Cardiac muscle cell (in vitro differentiated cells and primary cell): ENCODE data around the gene SSBP2. TPM values are rescaled to one million over a fixed set of nuclear protein-coding genes. Genes with fewer than 3 reads are reported as not detected.

Source experiments
- DNase-seq, 2 donors: peaks; one replicate each; pipeline versions ENCODE4 v3.0.0 to v3.0.0-alpha.2; 2010 to 2017; ENCODE audit warnings: low read depth in 1 of 2, low spot score in 1 of 2
- H3K27ac ChIP-seq: fragments of 200-600 bp; sonication (generic); 2 replicates; pipeline ENCODE4 v1.5.1; 2016
- H3K27me3 ChIP-seq: fragments of 200-600 bp; sonication (generic); 2 replicates; pipeline ENCODE4 v1.6.0; 2016; ENCODE audit warnings: control low read depth
- H3K36me3 ChIP-seq: fragments of 200-600 bp; sonication (generic); 2 replicates; pipeline ENCODE4 v1.5.1; 2016; ENCODE audit warnings: control low read depth
- H3K4me1 ChIP-seq: fragments of 200-600 bp; sonication (generic); 2 replicates; pipeline ENCODE4 v1.8.1; 2017; ENCODE audit warnings: low read depth, mild to moderate bottlenecking, mixed run types
- H3K4me3 ChIP-seq: fragments of 200-600 bp; sonication (generic); 2 replicates; pipeline ENCODE4 v1.5.1; 2016; ENCODE audit warnings: mild to moderate bottlenecking
- H3K9me3 ChIP-seq: fragments of 200-600 bp; sonication (generic); 2 replicates; pipeline ENCODE4 v1.5.1; 2017; ENCODE audit warnings: low read depth, mild to moderate bottlenecking, control low read depth
- CTCF ChIP-seq: IDR thresholded peaks from 2 replicates; pipeline ENCODE4 v1.5.1; 2012; ENCODE audit warnings: low read depth, mild to moderate bottlenecking, low read length
- polyA plus RNA-seq: library from polyadenylated mRNA; unstranded; fragments of >200 nt; fragmentation: Nextera tagmentation; extraction: Ambion mirVana; gene quantifications from 2 replicates; pipeline ENCODE4 v1.2.1, GENCODE V29; 2016
- total RNA-seq: library from RNA; depleted of rRNA; stranded (reverse); fragments of >200 nt; gene quantifications from 2 replicates; pipeline ENCODE4 v1.2.3, GENCODE V29; 2016

Gene SSBP2
- total and polyA plus RNA-seq, 2 experiments from 2014 or later, result 117 to 174 TPM

- DNase-seq, result no peak
- no peaks in the 10 kb centered on the region for H3K9me3 ChIP-seq
- H3K27ac ChIP-seq, result no peak overlapping the region
- peaks cover 5% of the 10 kb centered on the region for H3K36me3 ChIP-seq
- no peak for TF ChIP-seq CTCF
- H3K4me1 ChIP-seq, result peaks cover 7% of the 10 kb centered on the region
- H3K4me3 ChIP-seq, result no peak overlapping the region
- no peaks in the 10 kb centered on the region for H3K27me3 ChIP-seq
Observed at GRCh38 chr5:81633891-81634290, 117.0 kb downstream of the SSBP2 start.

DNA sequence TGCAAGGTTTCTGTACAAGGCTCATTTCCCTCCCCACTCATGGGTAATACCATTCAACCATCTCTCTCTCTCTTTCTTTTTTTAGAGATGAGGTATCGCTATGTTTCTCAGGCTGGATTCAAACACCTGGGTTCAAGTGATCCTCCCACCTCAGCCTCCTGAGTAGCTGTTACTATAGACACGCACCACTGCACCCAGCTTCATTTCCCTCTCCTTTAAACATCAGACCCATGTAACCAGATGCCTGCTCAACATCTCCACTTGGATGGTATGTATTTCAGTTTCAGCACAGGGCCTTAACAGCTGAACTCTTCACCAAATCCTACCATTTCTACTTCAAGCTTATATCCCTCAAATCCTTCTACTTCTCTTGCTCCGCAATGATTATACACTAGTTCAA, 117.4 kb downstream of the SSBP2 start:
- Histone ChIP-seq H3K4me1 (peaks cover 7% of the 10 kb centered on the region), H3K36me3 (peaks cover 5% of the 10 kb centered on the region), H3K9me3 (no peaks in the 10 kb centered on the region), H3K4me3 (no peak overlapping the region), H3K27ac (no peak overlapping the region), H3K27me3 (no peaks in the 10 kb centered on the region)
- no peak for TF ChIP-seq CTCF
- no peak for DNase-seq

- H3K9me3 ChIP-seq, result no peaks in the 10 kb centered on the region
- no peaks in the 10 kb centered on the region for H3K27me3 ChIP-seq
- no peak overlapping the region for H3K4me3 ChIP-seq
- no peak overlapping the region for H3K27ac ChIP-seq
- DNase-seq, result no peak
- H3K4me1 ChIP-seq, result peaks cover 7% of the 10 kb centered on the region
- no peak for TF ChIP-seq CTCF
- peaks cover 5% of the 10 kb centered on the region for H3K36me3 ChIP-seq
Observed at GRCh38 chr5:81632679-81633078, 118.2 kb downstream of the SSBP2 start.

DNA sequence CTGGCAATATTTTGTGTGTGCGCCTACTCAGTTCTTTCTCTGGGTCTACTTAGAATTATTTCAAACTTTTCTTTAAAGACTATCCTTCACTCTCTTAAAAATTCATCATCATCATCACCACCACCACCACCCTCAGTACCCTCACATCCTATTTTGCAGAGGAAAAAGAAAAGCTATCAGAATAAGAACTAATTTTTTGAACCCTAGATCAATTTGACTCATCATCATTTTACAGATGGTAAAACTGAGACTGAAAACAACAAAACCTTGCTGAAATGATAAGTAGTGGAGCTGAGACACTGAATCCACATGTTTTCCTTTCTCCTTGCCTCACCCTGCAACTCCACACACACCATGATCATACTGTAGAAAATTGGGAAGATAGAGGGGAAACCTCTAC, 119.3 kb downstream of the SSBP2 start:
- Histone ChIP-seq H3K4me3 (no peak overlapping the region), H3K4me1 (peaks cover 6% of the 10 kb centered on the region)
- no peak for DNase-seq

GRCh38 chr5:81631124-81631523, 119.8 kb downstream of the SSBP2 start:
- TF ChIP-seq CTCF, result no peak
- no peak for DNase-seq
- H3K9me3 ChIP-seq, result no peaks in the 10 kb centered on the region
- no peak overlapping the region for H3K27ac ChIP-seq
- peaks cover 2% of the 10 kb centered on the region for H3K36me3 ChIP-seq
- peaks cover 11% of the 10 kb centered on the region for H3K4me1 ChIP-seq
- no peaks in the 10 kb centered on the region for H3K27me3 ChIP-seq
- H3K4me3 ChIP-seq, result no peak overlapping the region

More for the DNA sequence above, 119.3 kb downstream of the SSBP2 start:
- Histone ChIP-seq H3K27ac (no peak overlapping the region), H3K36me3 (peaks cover 5% of the 10 kb centered on the region), H3K9me3 (no peaks in the 10 kb centered on the region), H3K27me3 (no peaks in the 10 kb centered on the region)
- no peak for TF ChIP-seq CTCF

- no peak for TF ChIP-seq CTCF
- H3K9me3 ChIP-seq, result no peaks in the 10 kb centered on the region
- no peak overlapping the region for H3K27ac ChIP-seq
- H3K4me1 ChIP-seq, result peaks cover 11% of the 10 kb centered on the region
- no peaks in the 10 kb centered on the region for H3K27me3 ChIP-seq
- no peak for DNase-seq
- H3K4me3 ChIP-seq, result no peak overlapping the region
- no peaks in the 10 kb centered on the region for H3K36me3 ChIP-seq
Observed at GRCh38 chr5:81630684-81631083, 120.2 kb downstream of the SSBP2 start.
